HG02759 (cell line): ENCODE data around the gene CARS1.
A peak's percentile ranks its signal among the peaks of the same experiment; 100 is the strongest.
"Not testable (repeated sequence)": the region's sequence is repeated elsewhere in the genome, so short reads cannot be mapped to it uniquely, and the experiment has no call there.

Source experiments
- ATAC-seq: cut with Tn5 transposase; IDR thresholded peaks from one replicate; pipeline ENCODE4 v1.9.1; 2021; ENCODE audit warnings: mild to moderate bottlenecking, moderate library complexity; ENCODE audit not compliant: unreplicated experiment

Gene CARS1

DNA sequence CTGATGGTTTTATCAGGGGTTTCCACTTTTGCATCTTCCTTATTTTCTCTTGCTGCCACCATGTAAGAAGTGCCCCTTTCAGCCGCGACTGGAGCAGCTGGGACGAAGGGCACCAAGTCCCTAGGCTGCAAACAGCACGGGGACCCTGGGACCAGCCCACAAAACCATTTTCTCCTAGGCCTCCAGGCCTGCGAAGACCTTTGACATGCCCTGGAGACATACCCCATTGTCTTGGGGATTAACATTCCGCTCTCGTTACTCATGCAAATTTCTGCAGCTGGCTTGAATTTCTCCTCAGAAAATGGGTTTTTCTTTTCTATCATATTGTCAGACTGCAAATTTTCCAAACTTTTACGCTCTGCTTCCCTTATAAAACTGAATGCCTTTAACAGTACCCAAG is 6.7 kb upstream of the CARS1 start:
- ATAC-seq: not testable (repeated sequence)

DNA sequence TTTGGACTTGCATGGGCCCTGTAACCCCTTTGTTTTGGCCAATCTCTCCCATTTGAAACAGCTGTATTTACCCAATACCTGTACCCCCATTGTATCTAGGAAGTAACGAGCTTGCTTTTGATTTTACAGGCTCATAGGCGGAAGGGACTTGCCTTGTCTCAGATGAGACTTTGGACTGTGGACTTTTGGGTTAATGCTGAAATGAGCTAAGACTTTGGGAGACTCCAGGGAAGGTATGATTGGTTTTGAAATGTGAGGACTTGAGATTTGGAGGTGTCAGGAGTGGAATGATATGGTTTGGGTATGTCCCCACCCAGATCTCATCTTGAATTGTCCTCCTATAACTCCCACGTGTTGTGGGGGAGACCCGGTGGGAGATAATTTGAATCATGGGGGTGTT is 6.2 kb upstream of the CARS1 start:
- ATAC-seq: not testable (repeated sequence)

DNA sequence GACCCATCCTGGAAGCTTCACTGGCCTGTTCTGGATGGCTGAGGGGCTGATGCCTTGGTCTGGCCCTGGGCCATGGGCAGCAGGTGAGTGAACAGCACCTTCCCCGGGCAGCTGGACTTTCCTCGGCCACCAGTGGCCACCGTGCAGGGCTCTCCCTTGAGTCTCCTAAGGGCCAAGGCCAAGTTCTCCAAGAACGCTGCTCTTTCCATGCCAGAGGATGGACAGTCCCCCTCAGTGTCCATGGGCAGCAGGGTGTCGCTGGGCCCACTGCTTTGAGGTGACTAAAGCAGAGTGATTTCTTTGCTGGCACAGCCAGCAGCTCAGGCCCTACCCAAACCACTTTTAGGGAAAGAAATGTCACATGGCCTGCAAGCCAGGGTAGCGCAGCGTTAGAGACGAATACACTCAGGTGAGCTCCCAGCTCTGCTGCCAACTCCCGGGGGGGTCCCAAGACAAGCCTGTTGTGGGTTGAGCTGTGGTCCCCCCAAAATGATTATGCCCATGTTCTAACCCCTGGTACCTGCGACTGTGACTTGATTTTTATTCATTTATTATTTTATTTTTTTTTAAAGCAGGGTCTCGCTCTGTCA is 3.3 kb upstream of the CARS1 start:
- no peak for ATAC-seq

DNA sequence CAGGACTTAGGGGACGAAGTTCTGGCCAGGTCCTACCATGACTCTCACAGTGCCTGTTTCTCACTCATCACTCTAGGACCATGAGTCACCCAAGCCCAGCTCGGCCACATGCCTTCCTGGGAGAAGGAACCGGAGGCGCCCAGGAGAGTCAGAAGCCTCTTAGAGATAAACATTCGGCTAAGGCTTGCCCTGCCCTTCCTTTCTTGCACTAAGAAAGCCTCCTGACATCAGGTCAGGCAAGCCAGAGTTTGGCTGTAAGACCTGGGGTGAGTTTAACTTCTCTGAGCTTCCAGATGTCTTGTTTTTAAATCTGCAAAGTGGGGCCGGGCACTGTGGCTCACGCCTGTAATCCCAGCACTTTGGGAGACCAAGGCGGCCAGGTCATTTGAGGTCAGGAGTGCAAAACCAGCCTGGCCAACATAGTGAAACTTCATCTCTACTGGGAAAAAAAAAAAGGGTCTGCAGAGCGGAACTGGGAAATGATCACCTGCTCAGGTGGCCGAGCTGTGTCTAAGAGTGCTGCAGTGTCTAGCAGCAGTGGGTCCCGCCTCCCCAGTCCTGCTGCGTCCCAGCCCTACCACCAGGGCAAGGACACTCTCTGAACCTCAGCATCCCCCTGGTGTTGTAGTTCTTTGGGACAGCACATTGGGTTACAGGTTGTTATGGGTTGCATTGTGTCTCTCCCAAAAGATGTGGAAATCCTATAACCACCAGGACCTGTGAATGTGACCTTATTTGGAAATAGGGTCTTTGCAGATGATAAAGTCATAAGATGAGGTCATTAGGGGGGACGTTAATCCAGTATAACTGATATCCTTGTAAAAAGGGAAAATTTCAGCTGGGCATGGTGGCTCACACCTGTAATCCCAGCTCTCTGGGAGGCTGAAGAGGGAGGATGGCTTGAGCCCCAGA is 1.8 kb upstream of the CARS1 start:
- no peak for ATAC-seq

DNA sequence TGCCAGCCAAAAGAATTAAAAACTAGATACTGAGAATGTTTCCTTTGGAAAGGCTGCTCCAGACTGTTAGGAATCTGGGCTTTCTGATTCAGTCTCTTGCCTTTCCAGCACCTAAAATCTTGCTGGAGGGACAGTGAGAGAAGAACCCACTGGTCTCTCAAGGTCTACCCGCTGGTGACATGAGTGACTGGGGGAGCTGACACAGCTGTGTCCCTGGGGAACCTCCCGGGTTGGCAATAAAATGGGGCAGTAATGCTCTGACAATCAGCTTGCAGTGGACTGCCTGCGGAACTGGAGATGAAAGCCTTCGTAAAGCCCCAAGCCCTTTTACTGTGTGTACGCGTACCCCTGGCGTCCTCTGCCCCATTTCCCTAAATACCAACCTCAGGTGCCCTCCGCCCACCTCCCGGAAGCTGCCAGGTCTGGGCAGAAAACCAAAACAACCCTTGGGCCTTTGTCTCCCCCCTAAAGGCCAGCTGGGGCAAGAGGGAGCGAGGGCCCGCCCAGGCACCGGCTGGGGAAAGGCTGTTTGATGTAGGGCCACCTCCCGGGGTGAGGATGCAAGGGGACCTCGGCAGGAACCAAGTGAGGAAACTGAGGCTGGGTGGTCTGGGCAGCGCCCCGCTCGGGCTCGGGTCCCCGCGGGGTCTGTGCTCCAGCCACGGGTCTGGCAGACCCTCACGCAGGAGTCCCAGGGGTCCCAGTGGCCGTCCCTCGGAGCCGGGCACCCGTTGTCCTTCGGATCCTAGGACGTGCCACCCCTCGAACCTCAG is 741 bp downstream of the CARS1 start:
- no peak for ATAC-seq

DNA sequence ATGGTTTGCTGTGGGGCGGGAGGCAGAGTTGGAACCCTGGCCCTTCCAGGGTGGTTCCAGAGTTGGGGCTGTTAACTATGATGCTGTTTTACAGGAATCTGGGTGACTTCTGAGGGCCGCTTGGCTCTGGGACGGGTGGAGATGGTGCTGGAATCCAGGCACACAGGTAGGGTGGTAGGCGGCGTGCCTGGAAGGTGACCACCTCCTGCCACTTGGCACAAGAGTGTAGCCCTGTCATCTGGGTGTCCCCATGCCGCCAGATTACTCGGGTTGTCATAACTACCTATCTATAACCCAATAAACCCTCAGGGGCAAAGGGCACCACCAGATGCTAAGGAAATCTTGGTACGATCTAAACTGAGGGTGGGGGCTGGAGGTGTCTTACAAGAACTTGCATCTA is 1.3 kb downstream of the CARS1 start:
- no peak for ATAC-seq

DNA sequence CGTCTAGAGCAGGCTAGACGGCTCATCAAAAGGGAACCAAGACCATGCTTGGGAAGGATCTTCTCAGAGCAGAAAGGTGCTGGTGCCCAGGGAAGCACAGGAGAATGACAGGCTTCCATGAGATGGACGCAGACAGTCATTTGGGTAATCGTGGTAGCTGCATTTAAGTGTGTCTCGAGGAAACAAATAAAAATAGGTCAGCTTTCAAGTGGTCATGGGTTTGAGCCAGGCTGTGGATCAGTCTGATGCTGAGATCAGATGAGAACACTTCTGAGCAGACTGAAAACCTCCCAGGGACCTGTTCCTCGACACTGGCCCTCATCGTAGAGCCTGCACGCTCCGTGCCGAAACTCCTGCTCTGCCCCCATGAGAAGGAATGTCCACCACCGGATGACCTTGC is 4.7 kb downstream of the CARS1 start:
- ATAC-seq: no peak

DNA sequence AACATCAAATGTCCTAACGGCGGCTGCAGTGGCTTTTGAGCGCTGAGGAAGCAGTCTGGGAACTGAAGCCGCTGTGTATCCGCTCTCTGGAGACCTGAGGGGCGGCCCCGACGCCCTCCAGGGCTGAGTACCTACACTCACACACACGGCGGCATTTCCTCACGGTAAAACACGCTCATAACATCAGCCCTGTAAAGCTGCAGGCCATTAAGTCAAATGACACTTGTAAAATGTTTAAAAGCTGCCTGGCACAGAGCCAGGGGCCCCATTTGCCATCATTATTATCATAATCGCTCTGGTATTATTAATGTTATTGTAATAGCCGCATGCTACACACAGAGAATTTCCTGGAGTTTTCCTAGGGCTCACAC is 5.1 kb downstream of the CARS1 start:
- ATAC-seq: no peak

DNA sequence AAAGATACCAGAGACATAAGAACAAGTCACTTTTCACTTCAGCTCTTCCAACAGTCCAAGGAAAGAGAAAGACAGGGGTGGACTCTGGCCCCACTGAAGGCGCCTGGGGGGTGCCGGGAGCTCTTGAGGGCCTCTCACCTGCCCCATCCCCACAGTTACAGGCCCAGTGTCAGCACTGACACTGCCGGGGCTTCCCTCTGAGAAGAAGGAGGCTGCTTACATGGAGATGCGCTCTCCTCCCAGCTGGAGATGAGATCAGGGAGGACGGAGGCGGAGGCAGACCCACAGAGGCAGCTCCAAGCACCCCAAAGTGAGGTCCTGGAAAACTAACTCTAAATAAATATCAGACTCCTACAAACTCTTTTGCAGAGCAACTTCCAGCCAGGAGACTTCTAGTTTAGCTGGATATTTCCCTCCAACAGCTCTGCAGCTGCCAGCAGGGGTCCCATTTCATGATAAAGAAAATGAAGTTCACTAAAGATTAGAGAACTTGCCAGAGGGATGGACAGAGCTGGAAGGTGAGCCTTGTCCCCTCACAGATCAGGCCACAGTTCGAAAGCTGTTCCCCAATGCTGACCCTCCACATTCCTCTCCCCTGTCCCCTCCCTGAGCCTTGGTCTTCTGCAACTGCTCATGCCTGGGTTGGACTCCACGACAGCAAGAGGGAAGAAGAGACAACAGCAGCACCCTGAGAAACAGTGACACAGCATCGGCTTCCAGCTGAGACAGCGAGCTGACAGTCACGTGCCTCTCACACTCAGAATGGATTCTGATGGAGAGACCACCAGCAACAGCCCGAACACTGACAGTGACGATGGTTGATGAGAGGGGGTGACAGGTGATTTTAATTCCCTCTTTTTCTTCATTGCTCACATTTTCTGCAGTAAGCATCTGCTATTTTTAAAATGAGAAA is 5.8 kb downstream of the CARS1 start:
- ATAC-seq: no peak

DNA sequence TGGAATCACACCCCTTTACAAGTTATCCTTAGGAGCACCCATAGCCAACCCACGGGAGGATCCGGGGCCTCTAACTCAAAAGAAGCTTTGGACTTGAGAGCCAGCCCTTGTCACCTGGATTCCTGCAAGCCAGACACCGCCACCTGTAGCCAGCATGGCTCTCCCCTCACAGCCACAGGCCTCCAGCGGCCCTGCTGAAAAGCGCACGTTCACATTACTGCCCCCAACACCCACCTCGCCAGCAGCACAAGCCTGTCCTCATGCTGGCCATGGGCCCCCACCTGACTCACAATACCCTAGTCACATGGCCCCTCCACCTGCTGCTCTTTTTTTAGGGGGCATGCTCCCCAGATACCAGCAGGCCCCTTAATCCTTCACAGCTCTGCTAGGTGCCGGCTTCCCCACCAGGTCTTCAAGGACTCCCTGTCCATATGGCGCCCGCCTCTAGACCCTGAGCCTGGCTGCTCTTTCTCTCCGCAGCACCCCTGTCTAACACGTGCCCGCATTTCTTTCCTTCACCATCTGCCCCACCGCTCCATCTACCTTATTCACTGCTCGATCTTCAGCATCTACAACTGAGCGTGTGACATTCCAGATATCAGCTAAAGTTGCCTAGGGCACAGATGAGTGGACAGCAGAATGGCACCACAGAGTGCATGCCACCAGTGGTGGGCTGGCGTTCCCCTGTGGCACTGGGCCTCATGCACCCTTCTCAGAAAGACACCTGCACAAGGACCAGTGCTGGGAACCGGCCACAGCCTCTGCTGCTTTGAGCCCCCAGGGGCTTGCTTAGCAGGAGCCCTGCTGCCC is 6.6 kb downstream of the CARS1 start:
- ATAC-seq: no peak

DNA sequence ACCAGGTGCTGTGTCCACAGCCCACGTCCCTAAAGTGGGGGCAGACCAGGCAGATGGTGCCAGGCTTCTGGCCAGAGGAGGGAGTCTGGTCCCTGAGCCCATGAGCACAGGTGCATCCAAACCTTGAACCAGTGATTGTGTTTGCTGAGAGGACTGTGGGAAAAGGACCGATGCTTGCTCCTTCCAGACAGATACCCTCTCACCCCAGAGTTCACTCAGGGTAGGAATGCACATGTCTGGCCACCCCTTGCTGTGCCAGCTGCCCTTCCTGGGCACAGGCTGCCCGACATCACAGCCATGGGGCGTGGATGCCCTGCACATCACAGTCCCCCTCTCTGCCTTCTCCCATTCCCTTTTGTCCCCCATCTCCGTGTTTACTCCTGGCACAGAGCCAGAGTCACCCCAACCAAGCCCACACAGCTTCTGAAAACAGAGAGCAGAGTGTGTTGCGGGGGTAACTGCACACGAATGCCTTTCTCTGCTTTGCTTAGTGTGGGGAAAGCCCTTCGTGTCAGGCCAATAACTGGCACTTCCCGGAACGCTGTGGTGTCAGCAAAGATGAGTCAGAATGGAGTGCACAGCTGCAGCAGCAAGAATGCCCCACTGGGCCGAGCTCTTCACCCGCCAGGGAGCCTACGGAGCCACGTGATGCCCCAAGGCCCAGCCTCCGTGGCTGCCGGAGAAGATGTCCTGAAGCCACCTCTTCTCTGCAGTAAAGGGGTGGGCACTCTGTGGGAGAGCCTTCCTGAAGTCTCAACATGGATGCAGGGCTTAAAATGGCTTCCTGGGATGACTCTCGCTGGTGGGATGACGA is 7.6 kb downstream of the CARS1 start:
- peak; percentile 95 for ATAC-seq

DNA sequence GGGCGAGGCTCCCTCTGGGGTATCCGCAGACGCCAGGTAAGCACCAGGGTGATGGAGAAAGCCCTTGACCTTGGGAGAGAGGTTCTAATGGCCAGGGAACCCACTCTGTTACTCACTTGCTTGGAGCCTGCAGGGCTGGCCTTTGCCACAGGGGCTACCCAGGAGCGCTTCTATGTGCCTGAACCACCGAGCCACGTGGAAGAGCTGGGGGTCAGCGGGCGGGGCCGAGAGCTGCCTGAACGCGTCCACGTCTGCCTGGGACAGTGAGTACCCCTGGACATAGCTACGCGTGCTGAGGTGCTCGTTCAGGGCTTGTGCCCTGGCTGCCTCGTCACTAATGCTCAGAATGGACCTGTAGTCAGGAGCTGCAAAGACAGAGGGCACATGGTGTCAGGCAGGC is 9.6 kb downstream of the CARS1 start:
- ATAC-seq: no peak

DNA sequence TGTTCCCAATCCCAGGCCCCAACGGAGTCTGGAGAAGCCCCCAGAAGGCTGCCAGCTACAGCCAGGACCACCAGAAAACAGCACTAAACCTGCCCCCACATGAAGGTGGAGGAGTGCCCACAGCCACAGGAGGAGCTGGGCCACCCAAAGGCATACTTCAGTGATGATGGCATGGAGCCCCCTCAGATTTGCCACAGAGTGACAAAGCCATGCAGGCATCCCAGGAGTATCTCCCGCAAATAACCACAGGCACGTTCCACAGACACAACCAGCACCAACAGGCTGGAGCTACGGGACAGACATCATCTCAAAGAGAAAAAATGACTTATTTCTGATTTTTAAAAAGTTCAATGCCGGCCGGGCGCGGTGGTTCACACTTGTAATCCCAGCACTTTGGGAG is 10.6 kb downstream of the CARS1 start:
- no peak for ATAC-seq

DNA sequence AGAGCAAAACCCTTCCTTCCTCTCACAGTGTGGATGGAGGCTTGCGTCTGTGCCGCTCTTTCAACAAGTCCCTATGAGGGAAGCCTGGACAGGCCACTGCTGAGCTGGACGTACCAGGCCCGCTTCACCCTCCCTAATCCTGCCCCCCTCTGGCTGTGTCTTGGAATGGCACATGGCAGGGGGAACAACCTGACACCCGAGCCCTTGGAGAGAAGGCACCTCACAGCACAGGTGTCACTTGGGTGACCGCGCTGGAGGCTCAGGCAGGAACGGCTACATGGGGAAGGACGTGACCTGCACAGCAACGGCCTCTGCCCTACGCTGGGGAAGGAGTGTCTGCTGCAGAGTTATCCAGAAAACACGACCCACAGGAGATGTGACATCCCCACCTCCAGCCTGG is 11.0 kb downstream of the CARS1 start:
- no peak for ATAC-seq

DNA sequence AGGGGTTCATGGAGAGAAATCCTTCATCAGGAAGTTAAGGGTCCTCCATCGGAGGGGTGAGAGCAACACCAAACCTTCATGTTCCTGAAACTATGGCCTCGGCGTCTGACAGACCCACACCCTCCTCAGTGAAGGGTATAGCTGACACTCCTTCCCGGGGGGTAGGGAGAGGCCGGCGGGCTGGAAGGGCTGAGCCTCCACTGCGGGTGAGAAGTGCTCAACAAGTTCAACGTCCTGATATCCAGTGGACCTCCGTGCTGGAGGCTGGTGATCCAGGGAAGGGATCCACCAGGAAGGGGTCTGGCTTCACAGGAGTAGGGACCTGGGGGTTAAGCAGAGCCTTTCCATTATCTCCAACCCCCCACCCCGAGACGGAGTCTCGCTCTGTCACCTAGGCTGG is 12.3 kb downstream of the CARS1 start:
- no peak for ATAC-seq

DNA sequence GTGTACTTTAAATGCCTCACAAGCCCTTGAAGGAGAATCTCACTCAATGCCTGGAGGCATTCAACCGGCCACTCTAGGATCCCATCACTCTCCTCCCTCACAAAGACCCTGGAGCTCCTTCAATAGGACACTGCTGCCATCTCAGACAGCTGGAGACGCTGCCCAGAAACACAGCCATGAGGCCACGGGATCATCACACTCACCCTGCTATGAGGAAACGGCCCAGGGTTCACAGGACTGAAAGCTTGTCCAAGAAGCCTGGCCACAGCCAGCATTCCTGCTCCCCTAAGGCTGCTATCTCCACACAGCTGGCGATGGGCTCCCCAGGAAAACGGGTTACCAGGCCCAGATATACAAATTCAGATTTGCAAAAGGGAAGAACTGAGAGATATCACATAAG is 13.2 kb downstream of the CARS1 start:
- no peak for ATAC-seq

DNA sequence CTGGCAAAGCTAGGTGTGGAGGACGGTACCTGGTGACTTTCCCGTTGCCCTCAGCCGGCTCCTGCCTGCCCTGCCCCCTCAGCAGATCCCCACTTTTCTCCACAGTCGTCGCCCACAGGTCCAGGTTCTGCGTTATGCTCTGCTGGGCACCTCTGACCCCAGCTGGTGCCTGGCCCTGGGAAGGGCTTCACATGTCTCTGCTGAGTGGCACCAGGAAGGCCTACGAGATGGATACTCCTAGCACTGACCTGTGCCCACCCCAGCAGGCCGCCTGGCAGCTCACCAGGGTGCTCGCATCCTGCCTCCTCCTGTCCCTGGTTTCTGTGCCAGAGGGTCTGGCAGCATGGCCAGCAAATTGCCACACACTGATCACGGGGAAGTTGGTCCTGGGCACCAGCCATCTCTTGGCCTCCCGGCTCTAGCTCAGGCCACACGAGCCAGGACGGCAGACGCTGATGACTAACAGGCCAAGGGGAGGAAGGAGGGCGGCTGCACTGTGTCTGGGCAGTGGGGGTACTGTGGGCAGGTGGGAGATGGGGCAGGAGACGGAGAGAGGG is 13.8 kb downstream of the CARS1 start:
- ATAC-seq: no peak

DNA sequence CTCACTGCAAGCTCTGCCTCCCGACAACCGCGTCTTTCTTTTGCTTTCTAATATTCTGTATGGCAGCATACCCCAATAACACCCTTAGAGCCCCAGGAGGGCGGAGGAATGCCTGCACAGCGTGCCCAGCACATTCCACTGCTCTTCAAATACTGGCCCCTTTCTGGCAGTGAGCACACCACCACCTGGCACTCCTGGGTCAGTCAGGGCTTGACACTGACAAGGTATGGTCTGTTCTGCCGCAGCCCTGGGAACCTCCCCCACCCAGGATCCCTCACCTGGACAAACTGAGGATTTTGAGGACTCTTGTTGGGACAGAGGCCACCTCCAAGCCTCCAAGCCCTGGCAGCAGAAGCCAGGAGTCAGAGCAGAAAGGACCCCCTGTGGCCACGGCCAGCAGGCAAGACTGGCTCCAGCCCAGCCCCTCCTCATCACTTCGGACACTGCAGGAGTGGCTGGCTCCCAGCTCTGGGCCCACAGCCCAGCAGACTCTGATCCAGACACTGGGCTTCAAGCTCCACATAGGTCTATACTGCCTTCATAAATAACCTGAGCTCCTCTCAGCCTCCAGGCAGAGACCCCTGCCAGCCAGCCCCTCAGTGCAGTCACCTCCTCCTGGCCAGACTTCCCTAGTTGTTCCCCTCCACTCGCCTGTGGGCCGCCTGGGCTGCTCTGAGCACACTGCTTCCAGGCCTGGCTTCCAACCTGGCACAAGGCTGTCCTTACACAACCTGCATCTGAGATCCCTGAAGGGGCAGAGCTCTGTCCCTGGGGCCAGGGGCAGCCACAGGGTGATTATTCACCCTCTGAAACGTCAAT is 14.5 kb downstream of the CARS1 start:
- no peak for ATAC-seq
